Stimulated activated CD4-positive, alpha-beta T cell treated with anti-CD3 and anti-CD28 coated beads, Interleukin-1b, Interleukin-23, amount 100 ng/mL, for 24 hours (primary cell): Measurements from ENCODE around the gene ATP6V0E1.
"Not testable (repeated sequence)": the region's sequence is repeated elsewhere in the genome, so short reads cannot be mapped to it uniquely, and the experiment has no call there.

Source experiments
- DNase-seq, 4 experiments: peaks; one replicate each; pipeline ENCODE4 v3.0.0-alpha.2; 2020; ENCODE audit warnings: low read depth in 4 of 4, low spot score in 1 of 4

Gene ATP6V0E1

DNA sequence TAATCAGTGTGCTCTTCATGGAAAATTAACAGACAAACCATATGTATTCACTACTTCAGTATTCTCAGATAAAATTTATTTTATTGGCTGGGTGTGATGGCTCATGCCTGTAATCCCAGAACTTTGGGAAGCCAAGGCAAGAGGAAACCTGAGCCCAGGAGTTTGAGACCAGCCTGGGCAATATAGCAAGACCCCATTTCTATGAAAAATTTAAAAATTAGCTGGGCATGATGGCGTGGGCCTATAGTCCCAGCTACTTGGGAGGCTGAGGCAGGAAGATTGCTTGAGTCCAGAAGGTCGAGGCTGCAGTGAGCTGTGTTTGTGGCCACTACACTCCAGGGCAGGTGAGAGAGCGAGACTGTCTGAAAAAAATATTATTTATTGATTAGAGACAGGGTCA is 49.2 kb downstream of the ATP6V0E1 start:
- DNase-seq = no peak

DNA sequence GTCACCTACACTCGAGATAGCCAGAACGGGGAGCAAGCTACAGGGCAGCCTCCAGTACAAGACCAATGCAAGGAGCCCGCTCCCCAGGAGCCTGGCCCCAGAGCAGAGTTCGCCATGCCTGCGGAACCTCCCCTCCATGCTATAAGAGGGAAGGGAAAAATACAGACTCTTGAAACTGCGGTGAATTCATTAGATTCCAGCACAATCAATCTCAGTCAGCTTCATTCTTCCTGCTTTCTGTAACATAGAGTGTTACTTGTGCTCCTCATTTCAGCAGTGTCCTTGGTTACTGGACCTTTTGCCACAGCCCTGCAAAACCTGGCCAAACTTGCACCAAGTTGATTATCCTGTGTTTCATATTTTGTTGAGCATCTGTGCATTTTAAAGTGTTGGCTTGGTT is 50.4 kb downstream of the ATP6V0E1 start:
- DNase-seq = no peak

DNA sequence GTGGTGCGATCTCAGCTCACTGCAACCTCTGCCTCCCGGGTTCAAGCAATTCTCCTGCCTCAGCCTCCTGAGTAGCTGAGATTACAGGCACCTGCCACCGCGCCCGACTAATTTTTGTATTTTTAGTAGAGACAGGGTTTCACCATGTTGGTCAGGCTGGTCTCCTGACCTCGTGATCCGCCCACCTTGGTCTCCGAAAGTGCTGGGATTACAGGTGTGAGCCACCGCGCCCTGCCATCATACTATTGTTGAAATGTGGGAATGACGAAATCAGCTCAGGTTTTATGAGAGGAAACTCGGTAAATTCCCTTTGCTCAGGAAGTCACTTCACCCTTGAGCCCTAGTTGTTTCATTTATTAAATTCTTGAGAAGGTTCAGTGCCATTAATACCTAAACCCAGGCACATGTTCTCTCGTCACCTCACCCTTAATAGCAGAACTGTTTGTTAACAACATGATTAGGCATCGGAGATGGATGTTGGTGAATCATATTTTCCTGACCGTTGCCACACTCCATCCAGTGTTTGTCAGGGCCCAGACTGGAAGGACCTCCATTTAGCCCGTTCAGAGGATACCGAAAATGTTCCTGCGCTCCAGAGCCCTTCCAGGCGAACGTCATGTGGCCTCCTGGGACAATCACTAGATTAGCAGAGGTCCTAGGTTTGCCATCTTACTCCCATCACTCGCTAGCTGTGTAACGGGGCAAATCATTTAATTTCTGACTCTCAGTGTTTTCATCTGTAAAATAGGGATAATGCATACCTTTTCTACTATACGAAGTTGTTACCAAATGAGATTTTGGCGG is 52.5 kb downstream of the ATP6V0E1 start:
- peak in 2 of 4 experiments; percentile 4 to 51 for DNase-seq

DNA sequence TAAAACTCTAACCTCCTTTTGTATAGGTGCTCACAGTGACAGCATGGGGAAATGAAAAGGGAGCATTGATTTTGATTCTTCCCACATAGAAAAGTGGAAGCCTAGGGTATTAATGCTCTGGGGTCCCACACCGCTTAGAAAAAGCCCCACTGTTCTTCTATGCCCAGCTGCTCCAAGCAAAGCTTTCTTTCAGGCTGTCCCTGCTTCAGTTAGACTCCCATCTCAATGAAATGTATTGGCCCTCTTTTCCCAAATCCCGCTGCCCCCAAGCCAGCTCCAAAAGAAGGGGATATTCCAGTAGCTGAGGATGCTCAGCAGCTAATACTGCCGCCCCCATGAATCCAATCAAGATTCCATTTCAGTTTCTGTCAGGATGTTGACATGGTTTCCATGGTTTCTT is 55.6 kb downstream of the ATP6V0E1 start:
- no peak for DNase-seq

DNA sequence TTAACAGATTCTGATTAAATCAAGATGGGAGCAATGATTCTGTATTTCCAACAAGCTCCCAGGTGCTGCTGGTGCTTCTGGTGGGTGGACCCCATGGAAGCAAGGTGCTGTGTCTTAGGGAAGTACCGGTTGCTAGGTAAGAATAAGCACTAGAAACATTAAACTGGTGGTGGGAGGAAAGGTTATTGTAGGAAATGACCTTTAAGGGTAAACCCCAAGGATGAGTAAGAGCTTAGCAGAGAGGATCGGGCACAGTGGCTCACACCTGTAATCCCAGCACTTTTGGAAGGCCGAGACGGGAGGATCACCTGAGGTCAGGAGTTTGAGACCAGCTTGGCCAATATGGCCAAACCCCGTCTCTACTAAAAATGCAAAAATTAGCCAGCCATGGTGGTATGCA is 56.4 kb downstream of the ATP6V0E1 start:
- DNase-seq = no peak

DNA sequence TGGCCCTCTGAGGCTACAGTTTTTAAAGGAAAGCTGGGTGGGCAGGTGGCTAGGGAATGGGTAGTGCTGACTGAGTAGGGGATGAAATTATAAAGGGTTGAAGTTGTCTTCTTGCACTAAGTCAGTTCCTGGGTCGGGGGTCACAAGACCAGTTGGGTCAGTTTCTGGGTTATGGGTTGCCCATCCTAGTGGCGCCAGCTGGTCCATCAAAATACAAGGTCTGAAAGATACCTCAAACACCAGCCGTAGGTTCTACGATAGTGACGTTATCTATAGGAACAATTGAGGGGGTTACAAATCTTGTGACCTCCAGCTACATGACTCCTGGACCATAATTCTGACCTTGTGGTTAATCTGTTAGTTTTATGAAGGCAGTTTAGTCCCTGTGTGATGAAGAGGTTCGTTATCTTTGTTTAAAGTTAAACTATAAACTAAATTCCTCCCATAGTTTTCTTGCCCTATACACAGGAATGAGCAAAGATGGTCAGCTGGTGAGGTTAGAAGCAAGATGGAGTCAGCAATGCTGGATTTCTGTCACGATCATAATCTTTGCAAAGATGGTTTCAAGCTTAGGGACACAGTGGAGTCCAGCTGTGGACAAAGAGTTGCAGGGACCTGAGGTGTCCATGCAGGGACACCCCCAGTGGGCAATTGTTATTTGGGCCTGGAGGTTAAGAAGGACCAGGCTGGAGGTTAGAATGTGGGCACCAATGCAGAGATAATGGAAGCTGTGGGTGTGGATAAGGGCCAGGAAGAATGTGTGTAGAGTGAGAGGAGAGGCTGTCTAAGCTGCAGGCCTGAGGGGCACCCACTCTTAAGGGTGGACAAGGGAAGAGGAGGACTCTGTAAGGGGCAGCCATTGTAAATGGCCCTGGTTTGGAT is 58.6 kb downstream of the ATP6V0E1 start:
- DNase-seq = no peak

DNA sequence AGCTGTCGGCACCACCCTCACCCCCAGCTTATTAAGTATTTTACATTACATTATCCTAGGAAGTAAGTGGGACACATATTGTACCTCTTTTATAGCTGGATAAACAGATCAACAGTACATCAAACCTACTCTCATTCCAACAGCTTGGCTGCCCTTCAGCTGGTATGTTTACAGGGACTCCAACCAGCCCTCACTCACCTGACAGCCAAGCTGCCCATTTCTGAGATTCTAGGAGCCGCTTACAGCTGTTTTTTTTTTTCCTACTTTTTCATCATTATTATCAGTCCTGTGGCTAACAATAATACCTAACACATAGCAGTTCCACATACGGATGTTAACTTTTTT is 59.2 kb downstream of the ATP6V0E1 start:
- no peak for DNase-seq

DNA sequence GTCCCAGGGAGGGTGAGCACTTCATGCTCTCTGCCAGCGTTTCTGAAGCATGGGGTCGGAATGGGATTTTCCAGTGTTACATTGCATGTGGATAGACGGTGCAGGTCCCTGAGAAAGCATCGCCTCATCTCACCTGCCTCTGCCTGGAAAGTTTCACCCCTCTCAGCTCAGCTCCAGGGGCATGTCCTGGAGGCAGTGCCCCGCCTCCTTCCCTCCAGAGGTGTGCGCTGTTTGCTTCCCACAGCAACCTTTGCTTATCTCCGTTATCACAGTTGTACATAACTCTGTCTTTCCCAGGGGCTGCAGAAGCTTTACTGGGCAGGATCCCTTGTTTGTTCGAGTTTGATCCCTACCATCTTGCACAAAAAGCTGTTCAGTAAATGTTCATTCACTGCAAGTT is 61.9 kb downstream of the ATP6V0E1 start:
- no peak for DNase-seq

DNA sequence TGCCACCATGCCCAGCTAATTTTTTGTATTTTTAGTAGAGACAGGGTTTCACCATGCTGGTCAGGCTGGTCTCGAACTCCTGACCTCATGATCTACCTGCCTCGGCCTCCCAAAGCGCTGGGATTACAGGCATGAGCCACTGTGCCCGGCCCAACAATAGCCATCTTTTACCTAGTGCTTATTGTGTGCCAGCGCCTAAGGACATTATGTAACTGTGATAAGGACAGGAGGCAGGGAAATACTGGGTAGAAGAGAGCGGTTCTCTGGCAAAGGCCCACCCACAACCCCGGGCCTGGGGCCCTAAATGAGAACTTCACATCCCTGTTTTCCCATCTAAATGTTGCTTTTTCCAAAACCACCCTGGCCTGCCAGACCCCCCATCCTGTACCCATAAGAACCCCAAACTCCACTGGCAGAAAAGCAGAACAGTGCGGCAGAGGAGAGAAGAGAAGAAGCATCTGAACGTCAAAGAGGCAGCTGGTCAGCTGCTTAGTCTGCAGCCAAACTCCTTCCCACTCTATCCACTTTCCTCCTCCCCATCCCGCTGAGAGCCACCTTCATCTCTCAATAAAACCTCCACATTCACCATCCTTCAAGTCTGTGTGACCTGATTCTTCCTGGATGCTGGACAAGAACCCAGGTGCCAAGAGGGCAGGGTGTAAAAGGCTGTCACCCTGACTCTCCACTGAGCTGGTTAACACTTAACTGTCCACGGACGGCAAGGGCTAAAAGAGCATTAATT is 63.7 kb downstream of the ATP6V0E1 start:
- DNase-seq = not testable (repeated sequence)

DNA sequence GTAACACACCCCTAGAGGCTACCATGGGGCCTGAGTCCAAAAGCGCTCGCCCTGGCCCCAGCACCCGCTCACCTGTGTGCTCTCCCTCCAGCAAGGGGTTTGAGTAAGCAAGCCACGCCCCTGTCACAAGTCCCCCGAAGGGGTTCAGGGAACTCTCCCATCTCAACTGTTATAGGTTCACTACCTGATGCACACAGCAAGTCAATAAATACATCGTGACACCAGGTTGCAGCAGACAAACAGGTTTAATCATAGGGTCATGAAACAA is 64.2 kb downstream of the ATP6V0E1 start:
- no peak for DNase-seq

DNA sequence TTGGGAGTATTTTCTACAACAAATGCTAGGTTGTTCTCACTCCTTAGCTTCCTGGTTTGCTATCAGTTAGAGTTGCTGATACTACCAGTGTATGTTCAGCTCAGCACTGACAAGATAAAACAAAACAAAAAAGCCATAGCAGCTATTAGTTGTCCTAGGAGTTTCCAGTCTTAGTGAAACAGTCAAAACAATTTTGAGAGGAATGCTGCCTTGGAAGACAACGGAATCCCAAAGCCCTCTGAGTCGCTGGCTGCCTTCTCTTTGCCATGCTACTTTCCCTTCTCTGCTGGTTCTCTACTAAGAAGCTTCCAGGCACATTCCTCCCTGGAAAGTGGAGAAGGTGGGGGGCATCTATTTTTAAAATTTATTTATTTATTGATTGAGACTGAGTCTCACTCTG is 67.2 kb downstream of the ATP6V0E1 start:
- DNase-seq = no peak

DNA sequence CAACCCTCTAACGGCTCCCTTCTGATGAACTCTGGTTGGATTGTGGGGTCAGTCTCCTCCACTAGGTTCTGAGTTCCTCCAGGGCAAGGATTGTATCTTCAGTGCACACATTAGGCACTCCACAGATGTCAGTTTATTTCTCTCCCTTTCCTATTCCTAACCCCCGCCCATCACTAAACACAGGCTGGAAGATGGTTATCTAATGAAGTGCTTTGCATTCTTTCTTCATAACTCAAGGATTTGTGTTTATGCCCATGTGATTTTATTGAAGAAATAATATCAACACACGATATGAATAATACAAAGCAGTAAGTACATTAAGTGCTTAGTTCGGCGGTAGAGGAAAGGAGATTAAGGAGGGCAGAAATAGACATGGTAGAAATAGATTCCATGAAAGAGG is 68.2 kb downstream of the ATP6V0E1 start:
- no peak for DNase-seq

DNA sequence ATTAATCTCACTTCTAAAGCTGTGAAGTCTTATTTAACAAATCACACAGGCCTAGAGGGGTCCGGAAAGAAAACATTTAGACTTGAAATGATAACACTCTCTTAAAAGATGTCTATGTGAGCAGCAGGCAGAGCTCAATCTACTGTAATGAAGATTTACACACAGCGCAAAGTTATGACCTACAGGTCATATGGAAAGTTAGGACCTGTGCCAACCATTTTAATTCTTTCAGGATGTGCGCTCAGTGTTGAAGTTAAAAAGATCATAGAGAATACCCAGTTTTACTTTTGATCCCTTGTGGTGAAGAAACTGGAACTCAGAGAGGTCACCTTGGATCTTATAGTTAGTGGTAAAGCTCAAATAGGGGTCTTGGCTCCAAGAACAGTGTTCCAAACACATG is 69.5 kb downstream of the ATP6V0E1 start:
- DNase-seq = no peak

DNA sequence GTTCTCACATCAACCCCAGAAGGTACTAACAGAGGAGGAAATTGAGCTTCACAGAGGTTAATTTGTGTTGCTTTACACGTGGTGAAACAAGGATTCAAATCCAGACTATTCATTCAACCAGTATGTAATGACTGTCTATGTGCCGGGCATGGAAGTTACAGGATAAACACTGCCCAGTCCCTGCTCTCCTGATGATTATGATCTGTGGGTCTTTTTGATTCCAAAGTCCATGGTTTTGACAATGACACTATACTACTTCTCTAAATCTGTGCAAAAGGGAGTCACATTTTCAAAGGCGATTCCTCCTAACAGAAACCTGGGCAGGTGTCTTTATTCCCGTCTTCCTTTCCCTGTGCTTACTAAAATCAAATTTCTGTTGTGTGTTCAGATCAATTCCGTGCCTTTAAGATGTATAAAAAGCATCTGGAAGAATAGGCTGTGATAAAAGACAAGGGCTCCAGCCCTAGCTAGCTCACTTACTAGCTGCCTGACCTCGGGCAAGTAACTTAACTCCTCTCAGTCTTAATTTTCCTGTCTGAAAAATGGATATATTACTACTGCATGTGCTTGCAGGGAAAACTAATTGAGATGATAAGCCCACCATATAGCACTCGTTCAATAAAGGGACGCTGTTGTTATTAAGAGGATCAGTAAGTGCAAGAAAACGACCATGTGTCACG is 71.6 kb downstream of the ATP6V0E1 start:
- DNase-seq = no peak

DNA sequence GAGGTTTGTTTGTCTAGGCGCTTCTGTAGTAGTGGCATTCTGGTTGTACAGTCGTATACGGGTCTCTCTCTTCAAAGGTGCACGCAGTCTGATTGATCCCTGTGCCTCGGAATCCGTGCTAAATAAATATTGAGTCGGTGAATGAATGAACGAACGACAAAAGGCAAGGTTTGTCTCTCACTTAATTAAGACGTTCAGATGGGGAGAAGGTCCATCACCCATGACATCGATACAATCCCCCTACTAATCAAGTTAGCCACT is 72.1 kb downstream of the ATP6V0E1 start:
- DNase-seq = peak in 1 of 4 experiments; percentile 2

DNA sequence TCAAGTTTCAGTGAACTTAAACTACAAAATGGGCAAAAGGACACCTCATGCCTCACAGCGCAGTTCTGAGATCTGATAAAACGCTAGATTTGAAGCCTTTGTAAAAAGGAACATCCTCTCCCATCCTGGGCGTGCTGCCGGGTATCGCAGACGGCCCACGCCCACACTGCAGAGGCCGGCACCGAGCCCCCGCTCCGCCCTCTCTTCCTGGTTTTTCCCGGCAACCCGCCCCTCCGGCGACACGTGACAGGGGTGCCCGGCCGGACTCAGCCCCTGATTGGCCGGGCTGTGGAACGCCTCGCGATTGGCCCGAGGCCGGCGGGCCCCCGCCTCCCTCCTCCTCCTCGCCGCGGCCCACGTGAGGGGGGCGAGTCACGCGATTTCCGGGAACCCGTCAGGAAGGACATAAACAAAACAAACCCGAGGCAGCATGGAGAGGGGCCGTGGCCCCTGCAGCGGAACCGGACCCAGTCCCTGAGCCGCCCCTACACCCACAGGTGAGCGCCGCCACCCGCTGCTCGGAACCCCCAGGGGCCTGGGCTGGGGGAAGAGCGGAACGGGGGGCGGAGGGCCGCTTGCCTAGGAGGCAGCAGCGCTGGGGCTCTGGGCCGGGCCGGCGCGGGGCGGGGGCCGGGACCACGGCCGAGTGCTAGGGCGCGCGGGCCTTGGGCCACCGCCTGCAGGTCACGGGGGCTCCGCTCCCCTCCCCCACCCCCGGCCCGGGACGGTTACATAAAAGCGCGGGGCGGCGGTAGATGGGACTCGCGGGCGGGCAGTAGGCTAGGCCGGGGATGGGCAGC is 72.6 kb downstream of the ATP6V0E1 start, which contains the start of gene CREBRF:
Gene CREBRF (plus strand): TSS at position 370 of the 800 bp plus-strand sequence. CDS start 24,424 bp downstream, outside the sequence.
- peak; percentile 89 to 97 (median 95) for DNase-seq

DNA sequence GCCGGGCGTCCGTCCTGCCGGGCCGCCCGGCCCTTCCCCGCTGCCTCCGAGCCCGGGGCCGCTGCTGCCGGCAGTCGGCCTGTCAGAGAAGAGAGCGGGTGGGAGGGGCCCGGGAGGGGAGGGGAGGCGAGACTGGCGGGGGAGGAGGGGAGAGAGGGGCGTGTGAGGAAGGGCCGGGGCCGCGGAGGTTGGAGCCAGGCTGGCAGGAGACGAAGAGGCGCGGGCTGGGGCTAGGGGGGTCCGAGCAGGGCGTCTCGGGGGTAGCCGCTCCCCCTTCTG is 73.2 kb downstream of the ATP6V0E1 start:
- DNase-seq = peak in 3 of 4 experiments; percentile 64 to 76 (median 67)

DNA sequence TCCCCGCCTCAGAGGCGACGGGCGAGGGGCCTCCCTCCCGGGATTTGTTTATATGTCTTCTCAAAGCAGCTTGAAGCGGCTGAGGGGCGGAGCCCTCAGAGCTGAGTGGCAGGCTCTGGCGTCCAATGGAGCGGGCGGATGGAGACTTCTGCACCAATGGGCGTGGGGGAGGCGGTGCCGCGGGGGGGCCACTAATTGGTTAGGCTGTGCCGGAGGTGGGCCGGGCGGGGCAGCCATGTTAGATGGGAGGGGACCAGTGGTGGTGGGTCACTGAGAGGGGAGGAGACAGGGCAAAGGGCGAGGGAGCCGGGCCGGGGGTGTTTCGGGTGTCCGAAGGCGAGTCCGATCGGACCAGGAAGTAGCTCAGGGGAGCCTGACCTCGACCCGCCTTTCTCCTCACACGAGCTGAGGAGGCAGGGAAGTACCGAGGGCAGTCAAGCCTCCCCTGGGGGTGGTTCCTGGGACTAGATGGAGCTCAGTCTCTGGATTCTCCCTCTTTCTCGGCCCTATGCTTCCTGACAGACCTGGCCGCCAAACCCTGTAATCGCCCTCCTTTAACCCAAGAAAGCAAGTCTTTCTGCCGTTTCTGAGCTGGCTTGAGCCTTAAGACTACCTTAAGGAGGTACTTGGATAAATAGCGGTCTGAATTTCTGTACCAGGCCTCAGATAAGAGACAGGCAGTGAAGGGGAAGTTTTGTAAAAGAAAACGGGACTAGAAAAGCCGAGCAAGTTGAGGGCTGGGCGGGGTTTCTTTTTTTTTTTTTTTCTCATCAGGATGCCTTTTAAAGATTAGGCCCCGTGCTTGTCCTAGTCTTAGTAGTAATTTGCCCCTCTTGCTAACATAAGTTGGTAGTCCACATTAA is 73.7 kb downstream of the ATP6V0E1 start:
- peak; percentile 95 to 100 (median 98) for DNase-seq

DNA sequence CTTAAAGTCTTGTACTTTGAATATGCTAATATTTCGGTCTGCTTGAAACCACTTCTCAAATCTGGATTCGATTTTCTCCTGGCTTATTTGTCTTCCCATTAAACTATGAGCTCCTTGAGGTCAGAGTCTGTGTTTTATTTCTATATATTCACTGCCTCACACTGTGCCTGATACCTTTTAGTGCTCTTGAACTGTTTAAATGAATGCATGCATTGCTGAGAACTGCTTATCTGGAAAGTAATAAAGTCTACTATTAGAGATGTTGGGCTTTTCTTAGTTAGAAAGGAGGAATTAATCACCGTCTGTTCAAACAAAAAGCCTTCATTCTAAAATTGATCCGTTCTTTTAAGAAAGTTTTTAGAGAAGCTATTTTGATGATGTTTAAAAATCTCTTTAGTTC is 78.6 kb downstream of the ATP6V0E1 start:
- no peak for DNase-seq

DNA sequence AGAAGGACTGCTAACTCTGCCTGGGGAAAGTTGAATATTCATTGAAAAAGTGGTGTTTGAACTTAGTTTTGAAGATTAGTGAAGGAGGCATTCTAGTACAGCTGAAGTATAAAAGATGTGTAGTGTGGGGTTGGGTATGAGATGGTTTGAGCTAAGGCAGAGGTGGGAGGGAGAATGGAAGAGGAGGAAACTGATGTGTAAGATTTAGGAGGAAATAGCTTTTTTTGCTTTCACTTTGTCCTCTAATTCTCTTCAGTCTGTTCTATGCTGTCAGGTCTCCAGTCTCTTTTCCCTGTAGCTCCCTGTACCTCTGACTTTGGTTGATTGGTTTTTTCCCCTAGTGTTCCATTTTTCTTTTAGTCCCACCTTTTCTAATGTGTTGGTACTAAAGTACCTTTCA is 81.6 kb downstream of the ATP6V0E1 start:
- no peak for DNase-seq
